ENCODE data around the gene FADS1.

The FADS1 gene

GRCh38 chr11:61844909-61845565 is 28.2 kb upstream of the FADS1 start:
- DNase-seq: no peak

GRCh38 chr11:61842528-61842820 is 25.7 kb upstream of the FADS1 start:
- no peak for DNase-seq

GRCh38 chr11:61841636-61842527 is 25.1 kb upstream of the FADS1 start:
- DNase-seq: no peak

GRCh38 chr11:61840371-61840770 is 23.6 kb upstream of the FADS1 start:
- DNase-seq: no peak

- DNase-seq: no peak
Measured at GRCh38 chr11:61839742-61840141, 22.9 kb upstream of the FADS1 start.

GRCh38 chr11:61838921-61839320 is 22.1 kb upstream of the FADS1 start:
- no peak for DNase-seq

GRCh38 chr11:61838501-61838900 is 21.7 kb upstream of the FADS1 start:
- DNase-seq: no peak

- no peak for DNase-seq
Measured at GRCh38 chr11:61837411-61838005, 20.7 kb upstream of the FADS1 start.

- DNase-seq: no peak
Measured at GRCh38 chr11:61836193-61836592, 19.4 kb upstream of the FADS1 start.

GRCh38 chr11:61834278-61835048 is 17.7 kb upstream of the FADS1 start:
- DNase-seq: peak; percentile 59 to 64

GRCh38 chr11:61833926-61834277 is 17.1 kb upstream of the FADS1 start:
- no peak for DNase-seq

GRCh38 chr11:61833471-61833870 is 16.7 kb upstream of the FADS1 start:
- DNase-seq: peak in 1 of 2 donors; percentile 17

- no peak for DNase-seq
Measured at GRCh38 chr11:61832754-61833153, 16.0 kb upstream of the FADS1 start.

GRCh38 chr11:61832207-61832606 is 15.4 kb upstream of the FADS1 start:
- no peak for DNase-seq

- no peak for DNase-seq
Measured at GRCh38 chr11:61830237-61831105, 13.7 kb upstream of the FADS1 start.

GRCh38 chr11:61829806-61830205 is 13.0 kb upstream of the FADS1 start:
- no peak for DNase-seq

GRCh38 chr11:61828629-61829407 is 12.0 kb upstream of the FADS1 start:
- peak in 1 of 2 donors; percentile 25 for DNase-seq

- DNase-seq: no peak
Measured at GRCh38 chr11:61828379-61828628, 11.5 kb upstream of the FADS1 start.

GRCh38 chr11:61827571-61828378 is 11.0 kb upstream of the FADS1 start, which contains the start of gene FADS2:
TSS of gene FADS2 (plus strand) at chr11:61828300. CDS start at chr11:61828391, 91 bp downstream.
- peak; percentile 66 to 67 for DNase-seq

GRCh38 chr11:61826930-61827570 is 10.2 kb upstream of the FADS1 start:
- DNase-seq: peak in 1 of 2 donors; percentile 22

All from CD4-positive, alpha-beta T cell treated with Interleukin-1 beta for 1 hour (primary cell).